PC-3 (cell line): ENCODE data around the gene MDM1. TPM values are rescaled to one million over a fixed set of nuclear protein-coding genes. Genes with fewer than 3 reads are reported as not detected.

ENCODE experiments used
- ATAC-seq: fragments of 200-7000 bp; cut with Tn5 transposase; 2 replicates; pipeline ENCODE4 v1.9.1; 2020; ENCODE audit warnings: mild to moderate bottlenecking, moderate library complexity
- BruUV-seq: library from RNA; stranded (reverse); fragments of 400-500 nt; replicated peaks from 2 replicates; lab custom pipeline; 2021; lab: Mats Ljungman, UMichigan
- CTCF ChIA-PET: fragments of 300-600 bp; sonication (Branson Sonifier 250); formaldehyde crosslinking; loops from one replicate; lab custom pipeline; 2022; ENCODE audit warnings: antibody characterized with exemption; lab: Charles Lee
- POLR2A ChIA-PET: fragments of 300-600 bp; sonication (Branson Sonifier 250); formaldehyde crosslinking; loops from one replicate; lab custom pipeline; 2022; ENCODE audit warnings: antibody characterized with exemption; ENCODE audit not compliant: unreplicated experiment; lab: Charles Lee
- DNase-seq: peaks from one replicate; pipeline ENCODE4 v3.0.0-alpha.2; 2015
- H2AFZ ChIP-seq: fragments of 300-600 bp; sonication (generic); 2 replicates; pipeline ENCODE4 v1.6.0; 2016; ENCODE audit warnings: antibody characterized with exemption, low read length
- H3F3A ChIP-seq: fragments of 300-600 bp; sonication (generic); one replicate; pipeline ENCODE4 v1.6.0; 2017; ENCODE audit warnings: antibody characterized with exemption, low read length, control low read depth, mild to moderate bottlenecking; ENCODE audit not compliant: unreplicated experiment
- H3K27ac ChIP-seq: fragments of 300-600 bp; sonication (generic); 2 replicates; pipeline ENCODE4 v1.5.1; 2016; ENCODE audit warnings: mild to moderate bottlenecking, low read length
- H3K27me3 ChIP-seq: fragments of 300-600 bp; sonication (generic); 2 replicates; pipeline ENCODE4 v1.6.1; 2016; ENCODE audit warnings: low read length, mixed read lengths
- H3K36me3 ChIP-seq: fragments of 300-600 bp; sonication (generic); 2 replicates; pipeline ENCODE4 v1.6.1; 2016; ENCODE audit warnings: low read depth, mixed run types, low read length, mixed read lengths
- H3K4me1 ChIP-seq: fragments of 300-600 bp; sonication (generic); 2 replicates; pipeline ENCODE4 v1.5.1; 2016; ENCODE audit warnings: low read length; ENCODE audit not compliant: insufficient read depth
- H3K4me2 ChIP-seq: fragments of 300-600 bp; sonication (generic); 2 replicates; pipeline ENCODE4 v1.6.0; 2016; ENCODE audit warnings: low read length
- H3K4me3 ChIP-seq: fragments of 300-600 bp; sonication (generic); 2 replicates; pipeline ENCODE4 v1.5.1; 2016; ENCODE audit warnings: mild to moderate bottlenecking, low read length, mixed read lengths
- H3K79me2 ChIP-seq: fragments of 300-600 bp; sonication (generic); 2 replicates; pipeline ENCODE4 v1.6.1; 2017; ENCODE audit warnings: low read length, mixed read lengths
- H3K9ac ChIP-seq: fragments of 300-600 bp; sonication (generic); 2 replicates; pipeline ENCODE4 v1.6.0; 2016; ENCODE audit warnings: mild to moderate bottlenecking, low read length
- H3K9me2 ChIP-seq: fragments of 300-600 bp; sonication (generic); replicated peaks from 2 replicates; pipeline ENCODE4 v1.6.1; 2016; ENCODE audit warnings: mixed run types, low read length, mixed read lengths
- H3K9me3 ChIP-seq: fragments of 300-600 bp; sonication (generic); 2 replicates; pipeline ENCODE4 v1.6.1; 2016; ENCODE audit warnings: low read length, mixed read lengths
- H4K20me1 ChIP-seq: fragments of 300-600 bp; sonication (generic); 2 replicates; pipeline ENCODE4 v1.6.1; 2016; ENCODE audit warnings: low read length, mixed read lengths
- EZH2 ChIP-seq: fragments of 300-600 bp; sonication (generic); IDR thresholded peaks from one replicate; pipeline ENCODE4 v1.6.1; 2017; ENCODE audit warnings: antibody characterized with exemption, mild to moderate bottlenecking, low read length; ENCODE audit not compliant: unreplicated experiment
- EZH2phosphoT487 ChIP-seq: fragments of 300-600 bp; sonication (generic); IDR thresholded peaks from 2 replicates; pipeline ENCODE4 v1.6.1; 2018; ENCODE audit warnings: mild to moderate bottlenecking, antibody characterized with exemption, low read length, borderline replicate concordance
- intact Hi-C: fragments of 100-400 bp; cut with micrococcal nuclease; formaldehyde crosslinking; loops from 2 replicates; pipeline ENCODE4 v1.9.0; 2023
- total RNA-seq: library from RNA; depleted of rRNA; stranded (reverse); fragments of >200 nt; gene quantifications from 2 replicates; pipeline ENCODE4 v1.2.3, GENCODE V29; 2014
- TF ChIP-seq, protein P1 (sequence below): fragments of 300-600 bp; sonication (generic); conservative IDR thresholded peaks from 2 replicates; pipeline ENCODE4 v1.5.1; 2017; ENCODE audit warnings: antibody characterized with exemption, low read depth, mild to moderate bottlenecking, low read length

The MDM1 gene
- total RNA-seq, 1 experiment from 2014 or later, result 10.4 TPM

DNA sequence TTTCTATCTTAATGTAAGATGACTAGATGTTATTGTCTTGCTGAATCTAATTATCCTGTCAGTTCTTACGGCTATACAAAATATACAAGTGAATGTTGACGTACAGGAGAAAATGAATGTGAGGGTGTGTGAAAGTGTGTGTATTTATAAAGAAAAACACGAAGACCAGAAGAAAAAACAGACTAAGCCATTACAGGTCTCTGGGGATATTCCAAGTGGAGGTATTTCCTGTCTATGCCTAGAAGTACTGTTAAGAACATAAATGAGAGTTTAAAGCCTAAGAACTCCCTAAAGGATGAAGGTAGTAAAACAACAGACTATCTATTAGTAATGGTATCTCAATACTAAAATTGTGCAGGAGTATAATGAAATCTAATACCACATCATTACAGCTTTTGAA is 7.6 kb downstream of the MDM1 start:
- ChIA-PET CTCF (no interaction called here), POLR2A (no interaction called here)
- Histone ChIP-seq H3K9me2 (no peaks in the 10 kb centered on the region), H3K9ac (no peak overlapping the region), H3K27ac (no peak overlapping the region), H3K4me1 (no peaks in the 10 kb centered on the region), H4K20me1 (no peaks in the 10 kb centered on the region), H3K4me3 (no peak overlapping the region), H3K27me3 (no peaks in the 10 kb centered on the region), H3K36me3 (peaks cover 9% of the 10 kb centered on the region; the same call in 1 of the 2 replicates), H3K79me2 (no peaks in the 10 kb centered on the region), H3F3A (no peaks in the 10 kb centered on the region), H2AFZ (no peak overlapping the region), H3K9me3 (no peaks in the 10 kb centered on the region), H3K4me2 (no peak overlapping the region)
- DNase-seq (no peak), ATAC-seq (no peak)
- intact Hi-C loops, result no loop called here
- no peak for TF ChIP-seq EZH2phosphoT487
- no peak for TF ChIP-seq EZH2
- BruUV-seq, result no TSS peak

DNA sequence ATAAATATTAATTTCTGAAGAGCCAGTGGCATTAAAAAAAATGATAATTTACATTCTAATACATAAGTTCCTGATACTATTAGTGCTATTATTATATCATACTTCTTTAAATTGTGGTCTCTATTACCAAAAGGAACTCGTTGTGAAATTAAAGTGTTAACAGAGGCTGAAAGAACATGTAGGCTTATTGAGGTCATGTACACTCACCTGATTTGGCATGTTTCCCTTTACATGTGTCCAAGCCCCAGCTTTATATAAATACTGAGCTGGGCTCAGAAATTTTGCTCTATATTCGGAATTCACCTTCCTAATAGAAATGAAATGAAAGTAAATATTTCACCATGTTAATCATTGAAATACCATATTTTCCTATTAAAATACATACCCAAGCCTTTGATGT is 11.0 kb downstream of the MDM1 start:
- ATAC-seq, result no peak
- TF ChIP-seq EZH2phosphoT487, result no peak
- TF ChIP-seq, protein P1, sequence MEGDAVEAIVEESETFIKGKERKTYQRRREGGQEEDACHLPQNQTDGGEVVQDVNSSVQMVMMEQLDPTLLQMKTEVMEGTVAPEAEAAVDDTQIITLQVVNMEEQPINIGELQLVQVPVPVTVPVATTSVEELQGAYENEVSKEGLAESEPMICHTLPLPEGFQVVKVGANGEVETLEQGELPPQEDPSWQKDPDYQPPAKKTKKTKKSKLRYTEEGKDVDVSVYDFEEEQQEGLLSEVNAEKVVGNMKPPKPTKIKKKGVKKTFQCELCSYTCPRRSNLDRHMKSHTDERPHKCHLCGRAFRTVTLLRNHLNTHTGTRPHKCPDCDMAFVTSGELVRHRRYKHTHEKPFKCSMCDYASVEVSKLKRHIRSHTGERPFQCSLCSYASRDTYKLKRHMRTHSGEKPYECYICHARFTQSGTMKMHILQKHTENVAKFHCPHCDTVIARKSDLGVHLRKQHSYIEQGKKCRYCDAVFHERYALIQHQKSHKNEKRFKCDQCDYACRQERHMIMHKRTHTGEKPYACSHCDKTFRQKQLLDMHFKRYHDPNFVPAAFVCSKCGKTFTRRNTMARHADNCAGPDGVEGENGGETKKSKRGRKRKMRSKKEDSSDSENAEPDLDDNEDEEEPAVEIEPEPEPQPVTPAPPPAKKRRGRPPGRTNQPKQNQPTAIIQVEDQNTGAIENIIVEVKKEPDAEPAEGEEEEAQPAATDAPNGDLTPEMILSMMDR, result no peak
- TF ChIP-seq EZH2, result no peak
- no peaks in the 10 kb centered on the region for H3F3A ChIP-seq
- ChIA-PET CTCF (no interaction called here), POLR2A (no interaction called here)
- no peaks in the 10 kb centered on the region for H3K9me3 ChIP-seq
- H4K20me1 ChIP-seq, result no peaks in the 10 kb centered on the region
- H3K27ac ChIP-seq, result no peak overlapping the region
- no peak overlapping the region for H3K4me2 ChIP-seq
- no peak for DNase-seq
- H2AFZ ChIP-seq, result no peak overlapping the region
- no peak overlapping the region for H3K4me3 ChIP-seq
- H3K9ac ChIP-seq, result no peak overlapping the region
- no peaks in the 10 kb centered on the region for H3K79me2 ChIP-seq
- H3K4me1 ChIP-seq, result no peaks in the 10 kb centered on the region
- H3K9me2 ChIP-seq, result no peaks in the 10 kb centered on the region
- no peaks in the 10 kb centered on the region for H3K27me3 ChIP-seq
- no TSS peak for BruUV-seq
- H3K36me3 ChIP-seq, result peaks cover 3% of the 10 kb centered on the region; the same call in 1 of the 2 replicates
- intact Hi-C loops, result no loop called here

DNA sequence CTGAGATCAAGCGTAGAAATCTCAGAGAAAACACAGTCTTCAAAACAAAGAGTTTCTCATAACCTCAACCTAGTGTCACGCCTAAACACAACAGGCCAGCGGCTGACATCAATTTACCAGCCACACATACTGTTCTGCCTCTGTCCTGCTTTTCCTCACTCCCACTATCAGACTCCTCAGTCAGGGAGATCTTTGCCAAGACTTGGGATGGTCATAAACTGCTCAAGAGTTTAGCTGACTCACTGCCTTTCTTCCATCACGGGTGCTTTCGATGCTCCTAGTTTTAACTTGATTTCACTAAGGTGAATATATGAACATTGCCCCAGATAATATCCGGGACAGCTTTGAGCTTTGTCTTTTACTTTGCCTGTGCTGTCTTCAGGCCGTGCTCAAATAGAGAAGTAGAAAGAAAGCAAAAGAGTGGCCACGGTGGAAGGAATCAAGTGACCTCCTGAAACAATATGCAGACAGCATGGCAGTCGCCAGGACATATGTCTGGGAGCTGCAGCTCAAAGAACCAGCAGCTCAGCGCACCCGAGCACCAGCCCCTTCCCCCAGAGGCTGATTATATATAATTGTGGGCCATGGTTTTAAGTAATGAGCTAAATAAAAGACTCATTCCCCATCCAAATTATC is 12.1 kb downstream of the MDM1 start:
- intact Hi-C loops, result no loop called here

More for the DNA sequence above, 12.1 kb downstream of the MDM1 start:
- Histone ChIP-seq H3K27me3 (no peaks in the 10 kb centered on the region), H3F3A (no peaks in the 10 kb centered on the region), H3K36me3 (peaks cover 3% of the 10 kb centered on the region; the same call in 1 of the 2 replicates), H2AFZ (no peak overlapping the region), H3K27ac (no peak overlapping the region), H3K9me3 (no peaks in the 10 kb centered on the region), H3K4me2 (no peak overlapping the region), H3K4me3 (no peak overlapping the region), H3K9me2 (no peaks in the 10 kb centered on the region), H3K79me2 (no peaks in the 10 kb centered on the region), H3K4me1 (no peaks in the 10 kb centered on the region), H4K20me1 (no peaks in the 10 kb centered on the region), H3K9ac (no peak overlapping the region)
- no peak for DNase-seq
- POLR2A ChIA-PET, result no interaction called here
- no TSS peak for BruUV-seq
- CTCF ChIA-PET, result interaction anchor here (0.9 kb wide), 1 partner anchor 9 kb away, joined by 3 read pairs; no protein-coding TSS in a partner anchor
- TF ChIP-seq EZH2phosphoT487 (no peak), EZH2 (no peak)
- TF ChIP-seq, protein P1, result no peak
- no peak for ATAC-seq
